Stimulated activated naive CD8-positive, alpha-beta T cell treated with anti-CD3 and anti-CD28 coated beads, Interleukin-15, amount 100 ng/mL, for 72 hours (primary cell): ENCODE measurements around the gene MON1A.
"Not testable (repeated sequence)": the region's sequence is repeated elsewhere in the genome, so short reads cannot be mapped to it uniquely, and the experiment has no call there.

Experiments used
- ATAC-seq: fragments of 150-1000 bp; cut with Tn5 transposase; 2 replicates; pipeline ENCODE4 v1.10.0; 2021; ENCODE audit warnings: mild to moderate bottlenecking, moderate library complexity
- DNase-seq, 2 donors: peaks; one replicate each; pipeline ENCODE4 v3.0.0; 2021 to 2022
- H3K27ac Mint-ChIP-seq, 2 donors: one replicate each; pipeline ENCODE4 v1.8.0; 2022; ENCODE audit warnings: mild to moderate bottlenecking in 2 of 2, mixed read lengths in 2 of 2, moderate library complexity in 2 of 2
- H3K27me3 Mint-ChIP-seq: one replicate; pipeline ENCODE4 v1.8.0; 2022; ENCODE audit warnings: mixed read lengths
- H3K4me1 Mint-ChIP-seq: one replicate; pipeline ENCODE4 v1.8.0; 2022; ENCODE audit warnings: mild to moderate bottlenecking, mixed read lengths
- H3K4me3 Mint-ChIP-seq, 2 donors: one replicate each; pipeline ENCODE4 v1.8.0; 2022; ENCODE audit warnings: mild to moderate bottlenecking in 2 of 2, mixed read lengths in 2 of 2, moderate library complexity in 1 of 2
- H3K9me3 Mint-ChIP-seq, 2 donors: one replicate each; pipeline ENCODE4 v1.8.0; 2022; ENCODE audit warnings: mixed read lengths in 2 of 2

MON1A gene

GRCh38 chr3:49929291-49930167, at the start of gene MON1A:
TSS of gene MON1A (minus strand) at chr3:49929811. CDS start at chr3:49913346, 16,465 bp downstream.
- no peaks in the 10 kb centered on the region for H3K27me3 Mint-ChIP-seq
- ATAC-seq (peak; percentile 98), DNase-seq (peak; percentile 88 to 91)
- no peaks in the 10 kb centered on the region for H3K9me3 Mint-ChIP-seq
- peak within 1 kb of the TSS; percentile 82 to 90 for H3K4me3 Mint-ChIP-seq
- H3K4me1 Mint-ChIP-seq = peaks cover 35% of the 10 kb centered on the region
- H3K27ac Mint-ChIP-seq = peak within 1 kb of the TSS; percentile 96

GRCh38 chr3:49976942-49977341, 47.3 kb upstream of the MON1A start:
- ATAC-seq (no peak), DNase-seq (no peak)
- no peak overlapping the region for H3K27ac Mint-ChIP-seq
- H3K27me3 Mint-ChIP-seq = no peaks in the 10 kb centered on the region
- no peak overlapping the region for H3K4me3 Mint-ChIP-seq
- no peaks in the 10 kb centered on the region for H3K4me1 Mint-ChIP-seq
- no peaks in the 10 kb centered on the region for H3K9me3 Mint-ChIP-seq

GRCh38 chr3:49972656-49973055, 43.0 kb upstream of the MON1A start:
- no peak for ATAC-seq
- no peak for DNase-seq
- H3K4me3 Mint-ChIP-seq = no peak overlapping the region
- H3K27ac Mint-ChIP-seq = no peak overlapping the region
- peaks cover 5% of the 10 kb centered on the region for H3K4me1 Mint-ChIP-seq
- H3K27me3 Mint-ChIP-seq = no peaks in the 10 kb centered on the region
- no peaks in the 10 kb centered on the region for H3K9me3 Mint-ChIP-seq

- H3K27ac Mint-ChIP-seq = no peak overlapping the region
- no peak for ATAC-seq
- peaks cover 5% of the 10 kb centered on the region for H3K4me1 Mint-ChIP-seq
- H3K4me3 Mint-ChIP-seq = no peak overlapping the region
- H3K27me3 Mint-ChIP-seq = no peaks in the 10 kb centered on the region
- H3K9me3 Mint-ChIP-seq = no peaks in the 10 kb centered on the region
- no peak for DNase-seq
These were observed 38.7 kb upstream of the MON1A start for GRCh38 chr3:49968346-49968745.

- ATAC-seq = no peak
- no peaks in the 10 kb centered on the region for H3K9me3 Mint-ChIP-seq
- no peaks in the 10 kb centered on the region for H3K27me3 Mint-ChIP-seq
- peaks cover 5% of the 10 kb centered on the region for H3K4me1 Mint-ChIP-seq
- H3K27ac Mint-ChIP-seq = no peak overlapping the region
- H3K4me3 Mint-ChIP-seq = no peak overlapping the region
- no peak for DNase-seq
These were observed 37.7 kb upstream of the MON1A start for GRCh38 chr3:49967291-49967690.

- no peak for ATAC-seq
- H3K4me1 Mint-ChIP-seq = peaks cover 5% of the 10 kb centered on the region
These were observed 36.8 kb upstream of the MON1A start for GRCh38 chr3:49966233-49966942.

GRCh38 chr3:49955636-49956035, 26.0 kb upstream of the MON1A start:
- no peak for ATAC-seq

More at GRCh38 chr3:49966233-49966942, 36.8 kb upstream of the MON1A start:
- Mint-ChIP-seq H3K4me3 (no peak overlapping the region), H3K9me3 (no peaks in the 10 kb centered on the region), H3K27me3 (no peaks in the 10 kb centered on the region), H3K27ac (no peak overlapping the region)
- no peak for DNase-seq

GRCh38 chr3:49952924-49953323, 23.3 kb upstream of the MON1A start:
- H3K4me1 Mint-ChIP-seq = peaks cover 14% of the 10 kb centered on the region
- no peaks in the 10 kb centered on the region for H3K9me3 Mint-ChIP-seq
- no peak for DNase-seq
- H3K27ac Mint-ChIP-seq = no peak overlapping the region
- H3K27me3 Mint-ChIP-seq = no peaks in the 10 kb centered on the region
- H3K4me3 Mint-ChIP-seq = no peak overlapping the region
- ATAC-seq = no peak

More at GRCh38 chr3:49955636-49956035, 26.0 kb upstream of the MON1A start:
- no peak for DNase-seq
- Mint-ChIP-seq H3K9me3 (no peaks in the 10 kb centered on the region), H3K27ac (no peak overlapping the region), H3K27me3 (no peaks in the 10 kb centered on the region), H3K4me1 (peaks cover 15% of the 10 kb centered on the region), H3K4me3 (no peak overlapping the region)

GRCh38 chr3:49942651-49943050, 13.0 kb upstream of the MON1A start:
- ATAC-seq (no peak), DNase-seq (no peak)
- H3K27me3 Mint-ChIP-seq = no peaks in the 10 kb centered on the region
- peaks cover 5 to 7% of the 10 kb centered on the region in 2 donors for H3K9me3 Mint-ChIP-seq
- peaks cover 42% of the 10 kb centered on the region for H3K4me1 Mint-ChIP-seq
- H3K4me3 Mint-ChIP-seq = peak overlapping the region in 1 of 2 donors; percentile 36
- no peak overlapping the region for H3K27ac Mint-ChIP-seq

- no peaks in the 10 kb centered on the region for H3K27me3 Mint-ChIP-seq
These were observed 11.1 kb upstream of the MON1A start for GRCh38 chr3:49940667-49941249.

GRCh38 chr3:49939858-49940666, 10.5 kb upstream of the MON1A start, which contains the start of gene RBM6:
TSS of gene RBM6 (plus strand) at chr3:49940150. CDS start at chr3:49962642, 22,492 bp downstream.
- Mint-ChIP-seq H3K27ac (peak within 1 kb of the TSS; percentile 98 to 99), H3K4me3 (peak within 1 kb of the TSS; percentile 99), H3K4me1 (peaks cover 29% of the 10 kb centered on the region), H3K9me3 (peaks cover 5 to 7% of the 10 kb centered on the region in 2 donors), H3K27me3 (no peaks in the 10 kb centered on the region)
- ATAC-seq (peak; percentile 99), DNase-seq (peak; percentile 92 to 96)

More at GRCh38 chr3:49940667-49941249, 11.1 kb upstream of the MON1A start:
- peak overlapping the region; percentile 99 for H3K4me3 Mint-ChIP-seq
- peaks cover 29% of the 10 kb centered on the region for H3K4me1 Mint-ChIP-seq
- DNase-seq (no peak), ATAC-seq (no peak)
- H3K27ac Mint-ChIP-seq = peak overlapping the region; percentile 98 to 99
- H3K9me3 Mint-ChIP-seq = peaks cover 5 to 7% of the 10 kb centered on the region in 2 donors

GRCh38 chr3:49937090-49937489, 7.5 kb upstream of the MON1A start:
- no peak overlapping the region for H3K27ac Mint-ChIP-seq
- ATAC-seq (no peak), DNase-seq (no peak)
- H3K9me3 Mint-ChIP-seq = no peaks in the 10 kb centered on the region
- peaks cover 23% of the 10 kb centered on the region for H3K4me1 Mint-ChIP-seq
- H3K27me3 Mint-ChIP-seq = no peaks in the 10 kb centered on the region
- no peak overlapping the region for H3K4me3 Mint-ChIP-seq

GRCh38 chr3:49932281-49932680, 2.7 kb upstream of the MON1A start:
- H3K27ac Mint-ChIP-seq = not testable (repeated sequence)

GRCh38 chr3:49930922-49931321, 1.3 kb upstream of the MON1A start:
- DNase-seq (no peak), ATAC-seq (no peak)
- Mint-ChIP-seq H3K4me3 (no peak overlapping the region), H3K4me1 (peaks cover 33% of the 10 kb centered on the region), H3K27ac (no peak overlapping the region), H3K27me3 (no peaks in the 10 kb centered on the region), H3K9me3 (no peaks in the 10 kb centered on the region)

More at GRCh38 chr3:49932281-49932680, 2.7 kb upstream of the MON1A start:
- not testable (repeated sequence) for H3K4me3 Mint-ChIP-seq, DNase-seq, H3K27me3 Mint-ChIP-seq, ATAC-seq, H3K9me3 Mint-ChIP-seq
- H3K4me1 Mint-ChIP-seq = peaks cover 27% of the 10 kb centered on the region

GRCh38 chr3:49930168-49930690, 618 bp upstream of the MON1A start:
- H3K27ac Mint-ChIP-seq = peak overlapping the region; percentile 96
- no peak for ATAC-seq
- peak overlapping the region; percentile 82 to 90 for H3K4me3 Mint-ChIP-seq
- DNase-seq = no peak
- H3K4me1 Mint-ChIP-seq = peaks cover 35% of the 10 kb centered on the region
- H3K9me3 Mint-ChIP-seq = no peaks in the 10 kb centered on the region
- H3K27me3 Mint-ChIP-seq = no peaks in the 10 kb centered on the region
